ENCODE measurements around the gene MPPED2. TPM values are rescaled to one million over a fixed set of nuclear protein-coding genes. Genes with fewer than 3 reads are reported as not detected.

MPPED2 gene
- polyA plus RNA-seq, 1 donor (not counting 4 experiments of a cell fraction or from before 2014, with no cell fraction given): not detected

DNA sequence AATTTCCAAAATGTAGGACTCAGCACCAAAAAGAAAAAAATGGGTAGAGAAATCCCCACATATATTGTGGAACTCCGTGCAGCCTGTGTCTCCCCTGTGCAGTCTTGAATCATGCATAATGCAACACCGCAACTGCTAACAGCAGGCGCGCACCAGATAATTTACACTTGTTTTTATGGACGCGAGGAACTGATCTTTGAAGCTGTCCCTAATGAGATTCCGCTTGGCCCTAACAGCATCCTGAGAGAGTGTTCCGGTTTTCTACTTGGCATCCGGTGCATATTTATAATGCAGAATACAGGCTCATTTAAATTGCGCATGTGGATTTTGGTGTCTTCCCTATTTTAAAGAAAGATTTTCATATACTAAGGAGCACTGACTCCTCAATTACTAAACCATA is 21.1 kb downstream of the MPPED2 start:
- no peaks in the 10 kb centered on the region for H3K36me3 ChIP-seq (ENCODE audit: control insufficient read depth in 2 of 2, extremely low read depth in 1 of 2, insufficient read depth in 2 of 2, low read length in 2 of 2)
- H3K4me1 ChIP-seq (ENCODE audit: control insufficient read depth, extremely low read depth, insufficient read depth, low read length): no peaks in the 10 kb centered on the region
- H3K4me3 ChIP-seq (ENCODE audit: control insufficient read depth in 2 of 3, extremely low read depth in 1 of 3, insufficient read depth in 2 of 3, low read depth in 1 of 3, low read length in 3 of 3): no peak overlapping the region
- no peak overlapping the region for H3K27ac ChIP-seq (ENCODE audit: control insufficient read depth, insufficient read depth, low read length)
- no peak for TF ChIP-seq EZH2 (IDR thresholded peaks at IDR 0.05; ENCODE audit: low read length)
- TF ChIP-seq, protein P1, sequence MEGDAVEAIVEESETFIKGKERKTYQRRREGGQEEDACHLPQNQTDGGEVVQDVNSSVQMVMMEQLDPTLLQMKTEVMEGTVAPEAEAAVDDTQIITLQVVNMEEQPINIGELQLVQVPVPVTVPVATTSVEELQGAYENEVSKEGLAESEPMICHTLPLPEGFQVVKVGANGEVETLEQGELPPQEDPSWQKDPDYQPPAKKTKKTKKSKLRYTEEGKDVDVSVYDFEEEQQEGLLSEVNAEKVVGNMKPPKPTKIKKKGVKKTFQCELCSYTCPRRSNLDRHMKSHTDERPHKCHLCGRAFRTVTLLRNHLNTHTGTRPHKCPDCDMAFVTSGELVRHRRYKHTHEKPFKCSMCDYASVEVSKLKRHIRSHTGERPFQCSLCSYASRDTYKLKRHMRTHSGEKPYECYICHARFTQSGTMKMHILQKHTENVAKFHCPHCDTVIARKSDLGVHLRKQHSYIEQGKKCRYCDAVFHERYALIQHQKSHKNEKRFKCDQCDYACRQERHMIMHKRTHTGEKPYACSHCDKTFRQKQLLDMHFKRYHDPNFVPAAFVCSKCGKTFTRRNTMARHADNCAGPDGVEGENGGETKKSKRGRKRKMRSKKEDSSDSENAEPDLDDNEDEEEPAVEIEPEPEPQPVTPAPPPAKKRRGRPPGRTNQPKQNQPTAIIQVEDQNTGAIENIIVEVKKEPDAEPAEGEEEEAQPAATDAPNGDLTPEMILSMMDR (optimal IDR thresholded peaks at IDR 0.05 in 1 of 3, IDR thresholded peaks at IDR 0.05 in 1 of 3, conservative IDR thresholded peaks at IDR 0.05 in 1 of 3; ENCODE audit: extremely low read depth in 1 of 3, insufficient read depth in 2 of 3, low read length in 3 of 3): no peak
- H3K9ac ChIP-seq (ENCODE audit: control insufficient read depth, extremely low read depth, insufficient read depth, low read length): no peak overlapping the region
- DNase-seq (ENCODE audit: low read depth, low spot score) (no peak), FAIRE-seq (no peak)
- no peaks in the 10 kb centered on the region for H3K9me1 ChIP-seq (ENCODE audit: control insufficient read depth, extremely low read depth, insufficient read depth, low read length)
- H2AFZ ChIP-seq (ENCODE audit: control insufficient read depth, low read length): no peak overlapping the region
- no peaks in the 10 kb centered on the region for H4K20me1 ChIP-seq (ENCODE audit: control insufficient read depth, extremely low read depth, insufficient read depth, low read length)
- no peaks in the 10 kb centered on the region for H3K79me2 ChIP-seq (ENCODE audit: control insufficient read depth, insufficient read depth, low read length)
- dilution Hi-C loops (cut with MboI; ENCODE audit: extremely low pct_ligation_motif_present, low sequenced_read_pairs): no loop called here
- no peak overlapping the region for H3K4me2 ChIP-seq (ENCODE audit: control insufficient read depth, extremely low read depth, insufficient read depth, low read depth, low read length)
- H3K9me3 ChIP-seq (ENCODE audit: control insufficient read depth, low read depth, low read length): no peaks in the 10 kb centered on the region
- no peaks in the 10 kb centered on the region for H3K27me3 ChIP-seq (ENCODE audit: control insufficient read depth, extremely low read depth, insufficient read depth, low read length)

DNA sequence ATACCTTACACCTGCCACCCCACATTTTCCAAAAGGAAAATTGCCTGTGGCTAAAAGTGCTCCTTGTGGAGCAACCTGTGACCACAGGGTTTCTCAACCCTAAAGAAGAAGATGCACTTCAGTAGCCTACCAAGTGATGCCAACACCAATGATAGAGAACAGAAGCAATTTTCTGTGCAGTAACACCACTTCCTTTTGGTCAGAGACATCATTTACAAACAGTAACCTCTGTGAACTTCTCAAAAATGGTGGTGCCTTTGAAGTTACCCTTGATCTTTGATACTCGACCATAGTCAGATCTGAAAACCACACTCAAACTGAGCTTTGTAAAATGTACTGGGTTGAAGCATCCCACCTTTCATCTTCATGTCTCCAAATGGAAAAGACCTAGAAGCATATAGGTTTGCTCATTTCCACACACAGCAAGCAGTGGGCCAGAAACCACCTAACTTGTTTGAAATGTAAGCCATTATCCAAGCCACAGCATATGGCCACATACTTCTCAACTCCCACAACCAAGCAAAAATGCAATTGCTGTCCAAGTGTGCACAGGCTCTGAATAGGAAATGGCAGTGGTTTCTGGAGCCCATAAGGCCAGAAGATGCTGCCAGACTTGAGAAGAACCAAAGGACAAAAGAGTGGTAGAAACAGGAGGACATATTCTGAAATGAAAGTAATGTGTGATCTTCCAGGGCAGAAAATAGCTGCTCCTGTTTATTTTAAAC is 24.3 kb downstream of the MPPED2 start:
- TF ChIP-seq EZH2 (IDR thresholded peaks at IDR 0.05; ENCODE audit: low read length): no peak
- TF ChIP-seq, protein P1 (optimal IDR thresholded peaks at IDR 0.05 in 1 of 3, IDR thresholded peaks at IDR 0.05 in 1 of 3, conservative IDR thresholded peaks at IDR 0.05 in 1 of 3; ENCODE audit: extremely low read depth in 1 of 3, insufficient read depth in 2 of 3, low read length in 3 of 3): no peak
- Histone ChIP-seq H3K27ac (ENCODE audit: control insufficient read depth, insufficient read depth, low read length) (no peak overlapping the region), H3K9me1 (ENCODE audit: control insufficient read depth, extremely low read depth, insufficient read depth, low read length) (no peaks in the 10 kb centered on the region), H3K4me2 (ENCODE audit: control insufficient read depth, extremely low read depth, insufficient read depth, low read depth, low read length) (no peak overlapping the region), H3K9ac (ENCODE audit: control insufficient read depth, extremely low read depth, insufficient read depth, low read length) (no peak overlapping the region), H3K36me3 (ENCODE audit: control insufficient read depth in 2 of 2, extremely low read depth in 1 of 2, insufficient read depth in 2 of 2, low read length in 2 of 2) (no peaks in the 10 kb centered on the region), H3K79me2 (ENCODE audit: control insufficient read depth, insufficient read depth, low read length) (no peaks in the 10 kb centered on the region), H3K4me1 (ENCODE audit: control insufficient read depth, extremely low read depth, insufficient read depth, low read length) (no peaks in the 10 kb centered on the region), H4K20me1 (ENCODE audit: control insufficient read depth, extremely low read depth, insufficient read depth, low read length) (no peaks in the 10 kb centered on the region), H3K4me3 (ENCODE audit: control insufficient read depth in 2 of 3, extremely low read depth in 1 of 3, insufficient read depth in 2 of 3, low read depth in 1 of 3, low read length in 3 of 3) (no peak overlapping the region), H2AFZ (ENCODE audit: control insufficient read depth, low read length) (no peak overlapping the region), H3K9me3 (ENCODE audit: control insufficient read depth, low read depth, low read length) (no peaks in the 10 kb centered on the region), H3K27me3 (ENCODE audit: control insufficient read depth, extremely low read depth, insufficient read depth, low read length) (no peaks in the 10 kb centered on the region)
- DNase-seq (ENCODE audit: low read depth, low spot score): no peak
- no peak for FAIRE-seq
- dilution Hi-C loops (cut with MboI; ENCODE audit: extremely low pct_ligation_motif_present, low sequenced_read_pairs): no loop called here

Measured in keratinocyte (primary cell).